Colonic mucosa (tissue), 4 donors: Measurements from ENCODE around the gene C1orf53. TPM values are rescaled to one million over a fixed set of nuclear protein-coding genes. Genes with fewer than 3 reads are reported as not detected.

Experiments
- DNase-seq: peaks from one replicate; pipeline ENCODE4 v3.0.0-alpha.2; 2020
- H3K27ac ChIP-seq: fragments of 200-600 bp; one replicate; pipeline ENCODE4 v1.8.0; 2021
- H3K27me3 ChIP-seq: fragments of 200-600 bp; one replicate; pipeline ENCODE4 v1.8.0; 2021
- H3K36me3 ChIP-seq: fragments of 200-600 bp; one replicate; pipeline ENCODE4 v1.8.0; 2021
- H3K4me1 ChIP-seq: fragments of 200-600 bp; one replicate; pipeline ENCODE4 v1.8.0; 2021; ENCODE audit warnings: mild to moderate bottlenecking
- H3K4me3 ChIP-seq: fragments of 200-600 bp; one replicate; pipeline ENCODE4 v1.8.0; 2021
- H3K9ac ChIP-seq, 2 donors: one replicate each; pipeline ENCODE4 v1.7.0; 2013; ENCODE audit warnings: control low read depth in 2 of 2, low read depth in 2 of 2, low read length in 2 of 2
- H3K9me3 ChIP-seq: fragments of 200-600 bp; one replicate; pipeline ENCODE4 v1.8.0; 2021
- CTCF ChIP-seq: fragments of 200-600 bp; IDR thresholded peaks from one replicate; pipeline ENCODE4 v1.8.0; 2022; ENCODE audit warnings: antibody characterized with exemption, mild to moderate bottlenecking
- intact Hi-C: fragments of 100-400 bp; cut with DNase I; formaldehyde crosslinking; loops from one replicate; pipeline ENCODE4 v1.14.1; 2022
- total RNA-seq, 2 donors: library from RNA; stranded (reverse); fragmentation: NEBNext Ultra II Directional in 1 of 2; extraction: Animal tissue kit (Norgen Biotek cat#: 25700) in 1 of 2; gene quantifications; one replicate each; pipeline ENCODE4 v1.2.1, GENCODE V29; 2021
- donor health status: healthy.
- donor health status: DM: no; HTN: no; CAD: no.
- donor health status: DM: no; HTN: no; CAD: no.

The C1orf53 gene
- total RNA-seq, 2 donors from 2014 or later = 2.7 to 5.4 TPM

GRCh38 chr1:197916500-197916983, 14.1 kb downstream of the C1orf53 start:
- DNase-seq = no peak
- Histone ChIP-seq H3K36me3 (no peaks in the 10 kb centered on the region), H3K27ac (no peak overlapping the region), H3K9me3 (no peaks in the 10 kb centered on the region), H3K27me3 (peaks cover 100% of the 10 kb centered on the region), H3K4me3 (no peak overlapping the region), H3K4me1 (peaks cover 26% of the 10 kb centered on the region), H3K9ac (no peak overlapping the region)
- TF ChIP-seq CTCF = no peak
- intact Hi-C loops = loop anchor here (5.0 kb wide), 1 partner anchor 299 kb away; no protein-coding TSS in a partner anchor

GRCh38 chr1:197917805-197918651, 15.6 kb downstream of the C1orf53 start:
- no peak for TF ChIP-seq CTCF
- DNase-seq = no peak
- Histone ChIP-seq H3K27me3 (peaks cover 88% of the 10 kb centered on the region), H3K9ac (no peak overlapping the region), H3K9me3 (no peaks in the 10 kb centered on the region), H3K36me3 (no peaks in the 10 kb centered on the region), H3K27ac (no peak overlapping the region), H3K4me1 (peaks cover 15% of the 10 kb centered on the region), H3K4me3 (peak overlapping the region; percentile 26)
- intact Hi-C loops = loop anchor here (5.0 kb wide), 1 partner anchor 301 kb away; no protein-coding TSS in a partner anchor

- H3K27me3 ChIP-seq = peaks cover 84% of the 10 kb centered on the region
- no peak for TF ChIP-seq CTCF
- intact Hi-C loops = loop anchor here (5.0 kb wide), 1 partner anchor 302 kb away; no protein-coding TSS in a partner anchor
- H3K9me3 ChIP-seq = no peaks in the 10 kb centered on the region
- H3K27ac ChIP-seq = no peak overlapping the region
- DNase-seq = no peak
- H3K9ac ChIP-seq = no peak overlapping the region
- H3K4me3 ChIP-seq = no peak overlapping the region
- no peaks in the 10 kb centered on the region for H3K36me3 ChIP-seq
- H3K4me1 ChIP-seq = peaks cover 15% of the 10 kb centered on the region
These were observed 16.4 kb downstream of the C1orf53 start for GRCh38 chr1:197918807-197919345.

- H3K4me3 ChIP-seq = no peak overlapping the region
- no peak for DNase-seq
These were observed 17.1 kb downstream of the C1orf53 start for GRCh38 chr1:197919346-197920066.

More at GRCh38 chr1:197919346-197920066, 17.1 kb downstream of the C1orf53 start:
- no peak overlapping the region for H3K27ac ChIP-seq
- H3K27me3 ChIP-seq = peaks cover 78% of the 10 kb centered on the region
- intact Hi-C loops = loop anchor here (5.0 kb wide), 2 partner anchors 302 to 397 kb away; no protein-coding TSS in a partner anchor
- no peaks in the 10 kb centered on the region for H3K36me3 ChIP-seq
- no peaks in the 10 kb centered on the region for H3K9me3 ChIP-seq
- TF ChIP-seq CTCF = no peak
- H3K4me1 ChIP-seq = peaks cover 15% of the 10 kb centered on the region
- no peak overlapping the region for H3K9ac ChIP-seq
